Hepatocyte (in vitro differentiated cells): Measurements from ENCODE around the gene TRIM9. TPM values are rescaled to one million over a fixed set of nuclear protein-coding genes. Genes with fewer than 3 reads are reported as not detected.

Experiments used
- DNase-seq: peaks from one replicate; pipeline ENCODE4 v3.0.0-alpha.2; 2016; ENCODE audit warnings: low spot score
- H2AFZ ChIP-seq: fragments of 200-600 bp; sonication (generic); 2 replicates; pipeline ENCODE4 v1.6.0; 2016; ENCODE audit warnings: antibody characterized with exemption, mild to moderate bottlenecking
- H3K27ac ChIP-seq: fragments of 200-600 bp; sonication (generic); 2 replicates; pipeline ENCODE4 v1.5.1; 2016; ENCODE audit warnings: mild to moderate bottlenecking
- H3K27me3 ChIP-seq: fragments of 200-600 bp; sonication (generic); 2 replicates; pipeline ENCODE4 v1.6.1; 2016
- H3K36me3 ChIP-seq: fragments of 200-600 bp; sonication (generic); replicated peaks from 2 replicates; pipeline ENCODE4 v1.5.1; 2016; ENCODE audit warnings: low read depth; ENCODE audit not compliant: insufficient read depth
- H3K4me1 ChIP-seq: fragments of 200-600 bp; sonication (generic); 2 replicates; pipeline ENCODE4 v1.5.1; 2016; ENCODE audit warnings: mild to moderate bottlenecking, moderate library complexity; ENCODE audit not compliant: insufficient read depth
- H3K4me2 ChIP-seq: fragments of 200-600 bp; sonication (generic); 2 replicates; pipeline ENCODE4 v1.6.0; 2016
- H3K4me3 ChIP-seq: fragments of 200-600 bp; sonication (generic); 2 replicates; pipeline ENCODE4 v1.5.1; 2016; ENCODE audit warnings: mild to moderate bottlenecking
- H3K79me2 ChIP-seq: fragments of 200-600 bp; sonication (generic); 2 replicates; pipeline ENCODE4 v1.6.0; 2017; ENCODE audit warnings: mild to moderate bottlenecking
- H3K9me2 ChIP-seq: fragments of 200-600 bp; sonication (generic); replicated peaks from 2 replicates; pipeline ENCODE4 v1.6.0; 2017; ENCODE audit warnings: mild to moderate bottlenecking; ENCODE audit not compliant: insufficient read depth
- H3K9me3 ChIP-seq: fragments of 200-600 bp; sonication (generic); 2 replicates; pipeline ENCODE4 v1.5.1; 2016; ENCODE audit warnings: low read depth, mild to moderate bottlenecking
- H4K20me1 ChIP-seq: fragments of 200-600 bp; sonication (generic); 2 replicates; pipeline ENCODE4 v1.6.0; 2016; ENCODE audit warnings: mild to moderate bottlenecking; ENCODE audit not compliant: insufficient read depth, poor library complexity, severe bottlenecking
- CTCF ChIP-seq: fragments of 200-600 bp; sonication (generic); IDR thresholded peaks from 2 replicates; pipeline ENCODE4 v1.5.1; 2016; ENCODE audit warnings: antibody characterized with exemption, mild to moderate bottlenecking; ENCODE audit not compliant: poor library complexity
- EZH2 ChIP-seq: fragments of 200-600 bp; sonication (generic); IDR thresholded peaks from 2 replicates; pipeline ENCODE4 v1.6.1; 2016; ENCODE audit warnings: antibody characterized with exemption, mild to moderate bottlenecking, borderline replicate concordance
- EZH2phosphoT487 ChIP-seq: fragments of 200-600 bp; sonication (generic); IDR thresholded peaks from one replicate; pipeline ENCODE4 v1.6.1; 2018; ENCODE audit warnings: antibody characterized with exemption, mild to moderate bottlenecking, low read depth, moderate library complexity; ENCODE audit not compliant: unreplicated experiment, severe bottlenecking
- WGBS: methylation state at CpG from one replicate; pipeline ENCODE4 v1.1.6; 2016; ENCODE audit warnings: low lambda C conversion rate; ENCODE audit errors: missing lambda C conversion rate; 5-methylcytosine and 5-hydroxymethylcytosine counted together
- polyA plus RNA-seq: library from polyadenylated mRNA; unstranded; fragments of >200 nt; fragmentation: Nextera tagmentation; extraction: Ambion mirVana; gene quantifications from 2 replicates; pipeline ENCODE4 v1.2.1, GENCODE V29; 2016
- total RNA-seq: library from RNA; depleted of rRNA; stranded (reverse); fragments of >200 nt; gene quantifications from 2 replicates; pipeline ENCODE4 v1.2.3, GENCODE V29; 2014

The TRIM9 gene
- total and polyA plus RNA-seq, 2 experiments from 2014 or later: 0.10 to 0.94 TPM

GRCh38 chr14:51129130-51129529 lies 34.2 kb upstream of the TRIM9 start:
- no peaks in the 10 kb centered on the region for H3K4me1 ChIP-seq
- no peaks in the 10 kb centered on the region for H3K79me2 ChIP-seq
- no peak overlapping the region for H3K4me2 ChIP-seq
- H3K36me3 ChIP-seq: no peaks in the 10 kb centered on the region
- H2AFZ ChIP-seq: no peak overlapping the region
- H3K4me3 ChIP-seq: no peak overlapping the region
- H3K9me2 ChIP-seq: no peaks in the 10 kb centered on the region
- WGBS: 83% methylated on average over 4 of the region's 4 CpGs
- H3K9me3 ChIP-seq: no peaks in the 10 kb centered on the region
- no peak for TF ChIP-seq CTCF
- TF ChIP-seq EZH2phosphoT487: no peak
- TF ChIP-seq EZH2: no peak
- DNase-seq: no peak
- no peak overlapping the region for H3K27ac ChIP-seq
- no peaks in the 10 kb centered on the region for H3K27me3 ChIP-seq
- no peaks in the 10 kb centered on the region for H4K20me1 ChIP-seq

- Histone ChIP-seq H3K4me2 (no peak overlapping the region), H3K4me1 (no peaks in the 10 kb centered on the region), H3K27me3 (no peaks in the 10 kb centered on the region), H3K9me2 (no peaks in the 10 kb centered on the region), H3K79me2 (no peaks in the 10 kb centered on the region), H3K4me3 (no peak overlapping the region), H3K9me3 (no peaks in the 10 kb centered on the region), H3K36me3 (no peaks in the 10 kb centered on the region), H2AFZ (no peak overlapping the region), H4K20me1 (no peaks in the 10 kb centered on the region), H3K27ac (no peak overlapping the region)
- WGBS: 96% methylated on average over 5 of the region's 5 CpGs
- no peak for DNase-seq
- TF ChIP-seq EZH2phosphoT487: no peak
- no peak for TF ChIP-seq EZH2
- no peak for TF ChIP-seq CTCF
These were observed 29.1 kb upstream of the TRIM9 start for GRCh38 chr14:51124029-51124428.

- Histone ChIP-seq H4K20me1 (no peaks in the 10 kb centered on the region), H3K4me2 (no peak overlapping the region), H3K36me3 (no peaks in the 10 kb centered on the region), H3K4me1 (no peaks in the 10 kb centered on the region), H3K27me3 (no peaks in the 10 kb centered on the region), H3K27ac (no peak overlapping the region), H3K4me3 (no peak overlapping the region), H3K79me2 (no peaks in the 10 kb centered on the region), H3K9me3 (no peaks in the 10 kb centered on the region), H2AFZ (no peak overlapping the region), H3K9me2 (no peaks in the 10 kb centered on the region)
- no peak for DNase-seq
- 83% methylated on average over 3 of the region's 3 CpGs for WGBS
- TF ChIP-seq EZH2phosphoT487 (no peak), CTCF (no peak), EZH2 (no peak)
These were observed 26.2 kb upstream of the TRIM9 start for GRCh38 chr14:51121096-51121495.
